GM23338 (cell line): ENCODE results near the gene ISLR2. TPM values are rescaled to one million over a fixed set of nuclear protein-coding genes. Genes with fewer than 3 reads are reported as not detected.
"Not testable (repeated sequence)": the region's sequence is repeated elsewhere in the genome, so short reads cannot be mapped to it uniquely, and the experiment has no call there.

Experiments used
- ATAC-seq: fragments of 200-7000 bp; cut with Tn5 transposase; 3 replicates; pipeline ENCODE4 v1.9.1; 2020
- DNase-seq: peaks from one replicate; pipeline ENCODE4 v3.0.0-alpha.2; 2015; ENCODE audit warnings: low spot score
- H2AFZ ChIP-seq: fragments of 200-600 bp; sonication (generic); 2 replicates; pipeline ENCODE4 v1.8.0; 2016; ENCODE audit warnings: antibody characterized with exemption, mild to moderate bottlenecking, moderate library complexity
- H3F3A ChIP-seq: fragments of 200-600 bp; sonication (generic); replicated peaks from 2 replicates; pipeline ENCODE4 v1.8.0; 2017; ENCODE audit warnings: antibody characterized with exemption, mixed run types, low read depth
- H3K27ac ChIP-seq: fragments of 200-600 bp; sonication (generic); 2 replicates; pipeline ENCODE4 v1.6.1; 2016; ENCODE audit warnings: low read depth
- H3K27me3 ChIP-seq: fragments of 200-600 bp; sonication (generic); 2 replicates; pipeline ENCODE4 v1.8.0; 2016; ENCODE audit warnings: mild to moderate bottlenecking, mixed run types, moderate library complexity; ENCODE audit not compliant: insufficient read depth
- H3K36me3 ChIP-seq: fragments of 200-600 bp; sonication (generic); 2 replicates; pipeline ENCODE4 v1.8.0; 2016; ENCODE audit warnings: mild to moderate bottlenecking; ENCODE audit not compliant: insufficient read depth
- H3K4me1 ChIP-seq: fragments of 200-600 bp; sonication (generic); 2 replicates; pipeline ENCODE4 v1.8.0; 2016; ENCODE audit warnings: mild to moderate bottlenecking, moderate library complexity; ENCODE audit not compliant: insufficient read depth
- H3K4me2 ChIP-seq: fragments of 200-600 bp; sonication (generic); 2 replicates; pipeline ENCODE4 v1.7.1; 2017; ENCODE audit warnings: mixed run types
- H3K4me3 ChIP-seq: fragments of 200-600 bp; sonication (generic); 2 replicates; pipeline ENCODE4 v1.6.1; 2016; ENCODE audit warnings: mixed run types
- H3K79me2 ChIP-seq: fragments of 200-600 bp; sonication (generic); replicated peaks from 2 replicates; pipeline ENCODE4 v1.8.0; 2017; ENCODE audit warnings: mild to moderate bottlenecking; ENCODE audit not compliant: insufficient read depth
- H3K9me2 ChIP-seq: fragments of 200-600 bp; sonication (generic); 2 replicates; pipeline ENCODE4 v1.8.0; 2017; ENCODE audit not compliant: insufficient read depth
- H4K20me1 ChIP-seq: fragments of 200-600 bp; sonication (generic); replicated peaks from 2 replicates; pipeline ENCODE4 v1.8.0; 2017; ENCODE audit warnings: mild to moderate bottlenecking; ENCODE audit not compliant: insufficient read depth
- H3K27ac Mint-ChIP-seq: 2 replicates; pipeline ENCODE4 v1.8.0; 2020; ENCODE audit warnings: inconsistent platforms, mild to moderate bottlenecking, moderate library complexity, mixed read lengths
- H3K27me3 Mint-ChIP-seq: 3 replicates; pipeline ENCODE4 v1.8.0; 2022; ENCODE audit warnings: low read depth, mild to moderate bottlenecking, moderate library complexity, mixed read lengths, inconsistent platforms; ENCODE audit not compliant: insufficient read depth, poor library complexity
- H3K36me3 Mint-ChIP-seq: 3 replicates; pipeline ENCODE4 v1.8.0; 2021; ENCODE audit warnings: low read depth, mild to moderate bottlenecking, inconsistent platforms, moderate library complexity, mixed read lengths
- H3K4me1 Mint-ChIP-seq: 3 replicates; pipeline ENCODE4 v1.8.0; 2020; ENCODE audit warnings: mild to moderate bottlenecking, inconsistent platforms, mixed read lengths
- H3K4me3 Mint-ChIP-seq: 3 replicates; pipeline ENCODE4 v1.8.0; 2021; ENCODE audit warnings: moderate library complexity, mild to moderate bottlenecking, inconsistent platforms, mixed read lengths
- H3K9me3 Mint-ChIP-seq: 3 replicates; pipeline ENCODE4 v1.8.0; 2020; ENCODE audit warnings: moderate library complexity, mild to moderate bottlenecking, inconsistent platforms, mixed read lengths
- ETS1 ChIP-seq: IDR thresholded peaks from 2 replicates; pipeline ENCODE4 v1.6.1; 2016; ENCODE audit warnings: antibody characterized with exemption
- EZH2 ChIP-seq: fragments of 200-600 bp; sonication (generic); IDR thresholded peaks from one replicate; pipeline ENCODE4 v1.8.0; 2017; ENCODE audit warnings: antibody characterized with exemption, mild to moderate bottlenecking, low read depth; ENCODE audit not compliant: unreplicated experiment
- EZH2phosphoT487 ChIP-seq: fragments of 200-600 bp; sonication (generic); IDR thresholded peaks from one replicate; pipeline ENCODE4 v1.8.1; 2018; ENCODE audit warnings: antibody characterized with exemption; ENCODE audit not compliant: unreplicated experiment
- REST ChIP-seq: IDR thresholded peaks from one replicate; pipeline ENCODE4 v1.6.1; 2018; ENCODE audit warnings: antibody characterized with exemption; ENCODE audit not compliant: unreplicated experiment
- ZNF114 ChIP-seq: fragments of 250-450 bp; sonication (Bioruptor Pico); IDR thresholded peaks from 2 replicates; pipeline ENCODE4 v1.5.0; 2020; ENCODE audit warnings: mild to moderate bottlenecking, moderate library complexity
- ZNF462 ChIP-seq: fragments of 250-450 bp; sonication (Bioruptor Pico); IDR thresholded peaks from 2 replicates; pipeline ENCODE4 v1.5.0; 2020; ENCODE audit warnings: mild to moderate bottlenecking, moderate library complexity
- polyA plus RNA-seq: library from polyadenylated mRNA; unstranded; fragments of >200 nt; fragmentation: Nextera tagmentation; extraction: Ambion mirVana; gene quantifications from 2 replicates; pipeline ENCODE4 v1.2.1, GENCODE V29; 2016
- total RNA-seq: library from RNA; depleted of rRNA; stranded (reverse); fragments of >200 nt; shearing (Covaris generic); gene quantifications from 2 replicates; pipeline ENCODE4 v1.2.3, GENCODE V29; 2014

ISLR2 gene
- total and polyA plus RNA-seq, 2 experiments from 2014 or later, result 0.13 to 0.21 TPM

GRCh38 chr15:74159773-74160172 lies 29.4 kb downstream of the ISLR2 start (continued):
- no peak for TF ChIP-seq ZNF462 (CRISPR knock-in tag)
- no peak for TF ChIP-seq EZH2phosphoT487
- no peak for TF ChIP-seq REST
- TF ChIP-seq ZNF114 (CRISPR knock-in tag), result no peak
- TF ChIP-seq ETS1, result no peak
- TF ChIP-seq EZH2, result no peak

GRCh38 chr15:74160390-74160789 lies 30.0 kb downstream of the ISLR2 start:
- not testable (repeated sequence) for H3K4me3 ChIP-seq, H3K4me2 ChIP-seq, H3K36me3 Mint-ChIP-seq, H3K4me3 Mint-ChIP-seq, H3K79me2 ChIP-seq, H3K9me3 Mint-ChIP-seq, H3K36me3 ChIP-seq, H3K27me3 Mint-ChIP-seq, H3K27ac ChIP-seq, ATAC-seq, H3K4me1 Mint-ChIP-seq, H3K27ac Mint-ChIP-seq, H3F3A ChIP-seq, H4K20me1 ChIP-seq, H3K27me3 ChIP-seq, H3K9me2 ChIP-seq, DNase-seq, H2AFZ ChIP-seq, H3K4me1 ChIP-seq

GRCh38 chr15:74162195-74162536 lies 31.8 kb downstream of the ISLR2 start:
- not testable (repeated sequence) for H3K9me3 Mint-ChIP-seq, H3K36me3 Mint-ChIP-seq, DNase-seq, H3F3A ChIP-seq, H3K79me2 ChIP-seq, H3K36me3 ChIP-seq, H3K4me3 Mint-ChIP-seq, H3K27ac Mint-ChIP-seq, H3K4me1 Mint-ChIP-seq, H3K27me3 Mint-ChIP-seq, H4K20me1 ChIP-seq, H3K27me3 ChIP-seq, H3K27ac ChIP-seq, H3K4me2 ChIP-seq, H2AFZ ChIP-seq, H3K4me3 ChIP-seq, H3K9me2 ChIP-seq, ATAC-seq, H3K4me1 ChIP-seq
